HG02623 (cell line): ENCODE results near the gene CPEB1.
"Not testable (repeated sequence)": the region's sequence is repeated elsewhere in the genome, so short reads cannot be mapped to it uniquely, and the experiment has no call there.

Experiments
- ATAC-seq: cut with Tn5 transposase; IDR thresholded peaks from one replicate; pipeline ENCODE4 v1.9.1; 2021; ENCODE audit warnings: moderate library complexity; ENCODE audit not compliant: unreplicated experiment

Gene CPEB1

DNA sequence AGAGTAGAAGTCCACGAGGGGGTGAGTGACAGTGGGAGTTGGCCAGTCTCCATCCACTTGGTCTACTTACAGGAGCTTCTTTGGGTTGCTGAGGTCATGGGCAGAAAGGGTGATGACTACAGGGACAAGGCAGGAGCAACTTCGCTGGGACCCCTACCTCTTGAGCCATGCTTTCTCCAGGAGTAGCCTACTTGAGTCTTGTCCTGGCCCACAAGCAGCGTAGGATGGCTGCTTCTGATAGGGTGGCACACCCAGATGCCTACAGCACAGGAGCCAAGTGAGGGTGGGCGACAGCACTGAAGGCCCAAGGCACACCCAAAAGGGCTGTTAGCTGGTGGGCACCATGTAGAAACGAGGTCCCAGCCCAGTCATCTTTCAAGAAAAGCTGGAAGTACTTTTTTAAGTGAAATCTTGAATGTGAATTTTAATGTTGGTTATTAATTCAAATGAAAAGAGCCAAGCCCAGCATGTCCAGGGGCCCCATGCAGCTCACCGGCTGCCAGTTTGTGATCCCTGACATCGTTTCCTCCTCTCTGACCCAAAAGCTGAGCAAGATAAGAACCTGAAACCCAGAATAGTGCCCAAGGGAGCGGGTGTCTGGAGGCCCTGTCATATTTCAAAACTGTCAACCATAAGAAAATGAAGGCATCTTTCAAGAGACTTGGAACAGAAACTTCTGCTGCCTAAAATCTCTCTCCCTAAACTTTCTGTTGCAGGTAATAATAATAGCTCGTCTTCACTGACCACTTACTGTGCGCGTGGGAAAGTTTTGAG lies 2.2 kb upstream of the CPEB1 start:
- ATAC-seq: no peak

GRCh38 chr15:82648257-82649103 lies 1.3 kb upstream of the CPEB1 start:
- no peak for ATAC-seq

GRCh38 chr15:82647835-82648256 lies 683 bp upstream of the CPEB1 start:
- ATAC-seq: no peak

DNA sequence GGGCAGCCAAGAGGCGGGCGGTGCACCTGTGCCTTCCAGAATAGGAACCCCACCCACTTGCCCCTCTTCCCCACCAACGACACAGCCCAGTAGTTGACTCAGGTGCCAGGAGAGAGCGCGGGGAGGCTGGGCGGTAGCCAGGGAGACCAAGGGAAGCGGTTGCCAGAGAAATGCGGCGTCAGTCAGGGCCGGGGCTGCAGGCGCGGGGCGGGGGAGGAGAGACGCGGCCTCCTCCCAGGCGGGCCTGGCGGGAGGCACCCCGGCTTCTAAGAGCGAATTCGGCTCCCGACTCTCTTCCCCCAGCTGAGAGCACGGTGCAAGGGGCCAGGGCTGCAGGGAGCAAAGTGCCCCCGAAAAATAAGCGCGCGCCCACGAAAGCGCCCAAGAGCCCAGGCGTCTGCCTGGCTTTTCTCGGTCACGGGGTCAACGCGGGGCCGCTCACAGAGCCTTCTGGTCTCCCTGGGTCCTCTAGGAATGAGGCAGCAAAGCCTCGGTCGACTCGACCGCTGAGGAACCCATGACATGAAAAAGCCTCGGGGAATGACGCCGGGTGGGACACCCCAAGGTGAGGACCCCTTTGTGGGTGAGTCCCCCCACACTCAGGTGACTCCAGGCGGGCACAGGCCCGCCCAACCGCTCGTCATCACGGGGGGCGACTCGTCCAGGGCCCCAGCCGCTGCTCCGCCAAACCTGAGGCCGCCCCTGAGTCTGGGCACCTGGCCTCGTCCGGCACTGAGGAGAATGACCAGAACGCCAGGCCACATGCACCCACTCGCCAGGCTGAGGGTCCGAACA lies 716 bp downstream of the CPEB1 start:
- ATAC-seq: no peak

GRCh38 chr15:82644967-82645852 lies 2.0 kb downstream of the CPEB1 start:
- not testable (repeated sequence) for ATAC-seq

DNA sequence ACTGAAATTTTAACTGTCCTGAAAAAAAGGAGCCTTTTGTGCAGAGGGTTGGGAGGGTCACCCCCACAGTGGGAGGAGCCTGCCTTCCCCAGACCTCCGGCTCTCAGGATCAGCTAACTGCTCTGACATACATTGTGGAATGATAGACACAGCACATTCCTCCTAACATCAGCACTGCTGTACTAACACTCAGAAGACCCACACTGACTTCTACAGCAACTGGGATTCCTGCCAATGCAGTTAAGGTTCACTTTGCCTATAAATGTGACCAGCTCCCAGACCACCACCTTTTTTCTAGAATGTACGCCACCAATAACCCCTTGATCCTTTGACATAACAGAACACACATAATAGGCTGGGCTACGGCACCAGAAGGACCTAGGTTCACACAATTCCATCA lies 3.2 kb downstream of the CPEB1 start:
- ATAC-seq: no peak

- ATAC-seq: no peak
Observed at GRCh38 chr15:82642656-82643055, 4.5 kb downstream of the CPEB1 start.

- no peak for ATAC-seq
Observed at GRCh38 chr15:82641129-82641798, 5.9 kb downstream of the CPEB1 start.

- ATAC-seq: no peak
Observed at GRCh38 chr15:82640672-82641071, 6.5 kb downstream of the CPEB1 start.

- ATAC-seq: no peak
Observed at GRCh38 chr15:82635798-82636197, 11.4 kb downstream of the CPEB1 start.

DNA sequence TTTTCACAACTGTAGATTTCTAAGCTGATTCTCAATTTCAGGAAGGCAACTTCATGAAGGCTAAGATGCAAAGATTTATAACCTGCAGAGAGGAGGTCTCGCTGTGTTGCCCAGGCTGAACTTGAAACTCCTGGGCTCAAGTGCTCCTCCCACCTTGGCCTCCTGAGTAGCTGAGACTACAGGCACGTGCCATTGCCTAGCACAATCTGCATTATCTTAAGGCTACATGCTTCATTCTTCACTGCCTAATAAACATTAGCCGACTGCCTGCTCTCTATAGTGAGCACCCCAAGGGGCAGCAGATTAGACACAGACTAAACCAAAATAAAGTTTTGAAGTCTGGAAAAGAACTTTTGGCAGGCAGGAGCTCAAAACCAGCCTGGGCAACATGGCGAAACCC lies 17.1 kb downstream of the CPEB1 start:
- ATAC-seq: no peak

DNA sequence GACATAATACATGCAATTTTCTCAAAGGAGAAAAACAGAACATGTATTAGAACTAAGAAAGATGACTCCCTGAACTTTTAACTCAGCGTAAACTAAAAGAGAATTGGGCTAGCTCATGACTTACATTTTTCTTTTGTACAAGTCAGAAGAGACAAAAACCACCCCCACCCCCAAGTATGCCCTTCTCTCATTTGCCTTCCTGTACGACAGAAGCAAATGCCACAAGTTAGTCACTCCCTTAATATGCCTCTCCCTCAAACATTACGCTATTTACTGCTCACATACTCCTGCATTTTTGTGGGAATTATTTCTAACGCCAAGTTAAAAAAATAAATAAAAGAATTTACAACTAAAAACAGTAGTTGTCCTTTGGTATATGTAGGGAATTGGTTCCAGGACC lies 22.0 kb downstream of the CPEB1 start:
- ATAC-seq: no peak

- no peak for ATAC-seq
Observed at GRCh38 chr15:82624438-82624837, 22.7 kb downstream of the CPEB1 start.

- no peak for ATAC-seq
Observed at GRCh38 chr15:82624008-82624407, 23.2 kb downstream of the CPEB1 start.

DNA sequence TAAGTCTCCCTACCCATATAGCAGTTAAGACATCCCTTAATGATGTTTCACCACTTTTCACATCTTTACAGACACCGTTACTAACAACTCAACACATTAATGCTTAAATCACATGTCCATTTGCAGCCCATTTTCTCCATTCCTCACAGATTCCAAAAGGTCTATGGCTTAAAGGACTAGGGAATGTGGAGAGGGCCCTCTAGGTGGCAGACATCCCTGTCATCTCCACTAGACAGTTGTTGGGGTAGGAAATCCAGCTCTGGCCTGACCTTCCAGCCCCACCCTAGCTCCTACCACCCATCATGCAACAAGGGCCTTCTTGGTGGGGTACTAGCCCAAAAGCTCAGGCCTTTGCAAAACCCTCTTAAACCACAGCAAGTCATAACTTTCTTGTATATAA lies 25.2 kb downstream of the CPEB1 start:
- no peak for ATAC-seq

DNA sequence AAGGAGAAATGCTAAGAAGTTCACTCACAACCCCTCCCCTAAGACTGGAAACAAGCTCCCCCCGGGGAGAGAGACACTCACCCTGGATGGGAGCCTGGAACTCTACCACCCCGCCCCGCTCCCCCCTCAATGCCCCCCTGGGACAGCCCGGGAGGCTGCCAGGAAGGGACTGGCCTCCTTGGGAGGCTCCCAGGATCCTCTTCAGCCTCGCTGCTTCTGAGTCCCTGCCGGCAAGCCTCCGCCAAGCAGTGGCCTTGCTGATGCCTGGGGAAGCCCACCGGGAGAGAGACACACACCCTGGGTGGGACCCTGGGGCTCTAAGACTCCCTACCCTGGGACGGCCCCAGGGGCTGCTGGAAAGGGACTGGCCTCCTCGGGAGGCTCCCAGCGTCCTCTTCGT lies 33.4 kb downstream of the CPEB1 start:
- ATAC-seq: no peak

GRCh38 chr15:82611348-82611747 lies 35.8 kb downstream of the CPEB1 start:
- ATAC-seq: no peak

DNA sequence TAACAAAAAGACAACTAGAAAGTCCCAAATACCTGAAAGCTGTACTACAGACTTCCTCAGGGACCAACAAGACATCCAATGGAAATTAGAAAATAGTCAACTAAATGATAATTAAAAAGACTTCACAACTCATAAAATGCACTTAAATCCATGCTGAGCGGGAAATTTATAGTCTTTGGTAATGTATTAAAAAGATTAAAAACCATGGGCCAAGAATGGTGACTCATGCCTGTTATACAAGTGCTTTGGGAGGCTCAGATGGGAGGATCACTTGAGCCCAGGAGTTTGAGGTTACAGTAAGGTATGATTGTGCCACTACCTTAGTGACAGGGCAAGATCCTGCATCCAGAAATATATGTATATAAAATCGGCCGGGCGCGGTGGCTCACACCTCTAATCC lies 45.0 kb downstream of the CPEB1 start:
- ATAC-seq: no peak

DNA sequence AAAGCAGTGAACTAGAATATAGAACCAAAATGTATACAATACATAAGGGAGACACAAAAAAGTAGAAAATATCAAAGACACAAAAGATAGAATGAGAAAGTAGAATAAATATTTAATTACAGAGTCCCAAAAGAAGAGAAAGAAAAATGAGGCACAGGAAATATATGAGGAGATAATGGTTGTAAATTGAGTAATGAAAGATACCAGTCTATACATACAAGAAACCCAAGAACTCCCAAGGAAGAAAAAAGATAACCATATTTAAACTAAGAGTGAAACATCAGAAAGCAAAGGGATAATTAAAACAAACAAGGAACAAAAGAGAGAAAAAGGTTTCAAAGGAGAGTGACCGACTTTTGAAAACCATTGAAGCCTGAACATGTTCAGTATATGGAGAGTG lies 47.3 kb downstream of the CPEB1 start:
- ATAC-seq: no peak

- no peak for ATAC-seq
Observed at GRCh38 chr15:82597815-82598214, 49.3 kb downstream of the CPEB1 start.
